GM23338 (cell line): Measurements from ENCODE around the gene DCAF5. TPM values are rescaled to one million over a fixed set of nuclear protein-coding genes. Genes with fewer than 3 reads are reported as not detected.

Source experiments
- ATAC-seq: fragments of 200-7000 bp; cut with Tn5 transposase; 3 replicates; pipeline ENCODE4 v1.9.1; 2020
- DNase-seq: peaks from one replicate; pipeline ENCODE4 v3.0.0-alpha.2; 2015; ENCODE audit warnings: low spot score
- H2AFZ ChIP-seq: fragments of 200-600 bp; sonication (generic); 2 replicates; pipeline ENCODE4 v1.8.0; 2016; ENCODE audit warnings: antibody characterized with exemption, mild to moderate bottlenecking, moderate library complexity
- H3F3A ChIP-seq: fragments of 200-600 bp; sonication (generic); replicated peaks from 2 replicates; pipeline ENCODE4 v1.8.0; 2017; ENCODE audit warnings: antibody characterized with exemption, mixed run types, low read depth
- H3K27ac ChIP-seq: fragments of 200-600 bp; sonication (generic); 2 replicates; pipeline ENCODE4 v1.6.1; 2016; ENCODE audit warnings: low read depth
- H3K27me3 ChIP-seq: fragments of 200-600 bp; sonication (generic); 2 replicates; pipeline ENCODE4 v1.8.0; 2016; ENCODE audit warnings: mild to moderate bottlenecking, mixed run types, moderate library complexity; ENCODE audit not compliant: insufficient read depth
- H3K36me3 ChIP-seq: fragments of 200-600 bp; sonication (generic); 2 replicates; pipeline ENCODE4 v1.8.0; 2016; ENCODE audit warnings: mild to moderate bottlenecking; ENCODE audit not compliant: insufficient read depth
- H3K4me1 ChIP-seq: fragments of 200-600 bp; sonication (generic); 2 replicates; pipeline ENCODE4 v1.8.0; 2016; ENCODE audit warnings: mild to moderate bottlenecking, moderate library complexity; ENCODE audit not compliant: insufficient read depth
- H3K4me2 ChIP-seq: fragments of 200-600 bp; sonication (generic); 2 replicates; pipeline ENCODE4 v1.7.1; 2017; ENCODE audit warnings: mixed run types
- H3K4me3 ChIP-seq: fragments of 200-600 bp; sonication (generic); 2 replicates; pipeline ENCODE4 v1.6.1; 2016; ENCODE audit warnings: mixed run types
- H3K79me2 ChIP-seq: fragments of 200-600 bp; sonication (generic); replicated peaks from 2 replicates; pipeline ENCODE4 v1.8.0; 2017; ENCODE audit warnings: mild to moderate bottlenecking; ENCODE audit not compliant: insufficient read depth
- H3K9me2 ChIP-seq: fragments of 200-600 bp; sonication (generic); 2 replicates; pipeline ENCODE4 v1.8.0; 2017; ENCODE audit not compliant: insufficient read depth
- H4K20me1 ChIP-seq: fragments of 200-600 bp; sonication (generic); replicated peaks from 2 replicates; pipeline ENCODE4 v1.8.0; 2017; ENCODE audit warnings: mild to moderate bottlenecking; ENCODE audit not compliant: insufficient read depth
- H3K27ac Mint-ChIP-seq: 2 replicates; pipeline ENCODE4 v1.8.0; 2020; ENCODE audit warnings: inconsistent platforms, mild to moderate bottlenecking, moderate library complexity, mixed read lengths
- H3K27me3 Mint-ChIP-seq: 3 replicates; pipeline ENCODE4 v1.8.0; 2022; ENCODE audit warnings: low read depth, mild to moderate bottlenecking, moderate library complexity, mixed read lengths, inconsistent platforms; ENCODE audit not compliant: insufficient read depth, poor library complexity
- H3K36me3 Mint-ChIP-seq: 3 replicates; pipeline ENCODE4 v1.8.0; 2021; ENCODE audit warnings: low read depth, mild to moderate bottlenecking, inconsistent platforms, moderate library complexity, mixed read lengths
- H3K4me1 Mint-ChIP-seq: 3 replicates; pipeline ENCODE4 v1.8.0; 2020; ENCODE audit warnings: mild to moderate bottlenecking, inconsistent platforms, mixed read lengths
- H3K4me3 Mint-ChIP-seq: 3 replicates; pipeline ENCODE4 v1.8.0; 2021; ENCODE audit warnings: moderate library complexity, mild to moderate bottlenecking, inconsistent platforms, mixed read lengths
- H3K9me3 Mint-ChIP-seq: 3 replicates; pipeline ENCODE4 v1.8.0; 2020; ENCODE audit warnings: moderate library complexity, mild to moderate bottlenecking, inconsistent platforms, mixed read lengths
- CREB1 ChIP-seq: fragments of 250-450 bp; sonication (Bioruptor Pico); IDR thresholded peaks from 2 replicates; pipeline ENCODE4 v1.5.0; 2020; ENCODE audit warnings: low read depth, mild to moderate bottlenecking, moderate library complexity
- EZH2 ChIP-seq: fragments of 200-600 bp; sonication (generic); IDR thresholded peaks from one replicate; pipeline ENCODE4 v1.8.0; 2017; ENCODE audit warnings: antibody characterized with exemption, mild to moderate bottlenecking, low read depth; ENCODE audit not compliant: unreplicated experiment
- POLR2AphosphoS5 ChIP-seq: IDR thresholded peaks from 2 replicates; pipeline ENCODE4 v1.6.1; 2016; ENCODE audit warnings: antibody characterized with exemption, low read depth
- polyA plus RNA-seq: library from polyadenylated mRNA; unstranded; fragments of >200 nt; fragmentation: Nextera tagmentation; extraction: Ambion mirVana; gene quantifications from 2 replicates; pipeline ENCODE4 v1.2.1, GENCODE V29; 2016
- total RNA-seq: library from RNA; depleted of rRNA; stranded (reverse); fragments of >200 nt; shearing (Covaris generic); gene quantifications from 2 replicates; pipeline ENCODE4 v1.2.3, GENCODE V29; 2014
- TF ChIP-seq, protein P1 (sequence below): fragments of 250-450 bp; sonication (Bioruptor Pico); IDR thresholded peaks from 2 replicates; pipeline ENCODE4 v1.5.0; 2020; ENCODE audit warnings: mild to moderate bottlenecking, moderate library complexity

Gene DCAF5
- total and polyA plus RNA-seq, 2 experiments from 2014 or later, result 14.0 to 15.2 TPM

DNA sequence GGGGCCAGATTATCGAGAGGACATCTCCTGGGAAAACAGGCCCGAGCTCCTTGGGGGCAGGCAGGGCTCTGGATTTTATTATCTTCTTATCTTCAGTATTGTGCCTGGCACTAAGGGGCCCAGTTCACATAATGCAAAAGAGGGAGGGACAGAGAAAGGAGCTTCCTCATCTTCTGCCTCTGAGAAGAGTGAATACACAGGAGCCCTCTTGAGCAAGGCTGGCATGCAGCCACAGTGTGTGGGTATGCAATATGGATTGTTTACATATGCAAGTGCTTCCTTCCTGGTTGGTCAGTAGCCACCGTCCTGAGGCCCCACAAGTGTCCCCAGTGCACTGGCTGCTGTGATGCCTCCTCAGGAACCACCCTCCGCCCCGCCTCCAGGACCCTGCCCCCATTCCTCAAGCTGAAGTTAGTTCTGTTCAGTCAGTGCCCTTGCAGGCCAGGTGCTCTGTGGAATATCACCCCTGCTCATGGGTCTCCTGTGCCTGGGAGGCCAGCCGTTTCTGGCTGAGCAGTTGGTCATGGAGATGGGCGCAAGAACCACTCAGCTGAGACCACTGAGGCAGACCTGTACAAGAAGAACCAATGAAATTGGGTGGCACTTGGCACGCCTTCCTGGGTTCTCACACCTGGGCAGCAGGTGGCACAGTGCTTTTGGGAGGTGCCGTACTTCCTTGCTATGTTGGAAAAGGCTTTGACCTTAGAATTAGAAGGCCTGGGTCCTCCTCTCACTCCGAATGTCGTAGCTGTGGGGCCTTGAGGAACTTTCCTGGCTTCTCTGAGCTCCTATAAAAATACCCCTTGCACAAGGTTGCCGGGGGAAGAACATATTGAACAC lies 138.8 kb downstream of the DCAF5 start (continued):
- TF ChIP-seq CREB1 (CRISPR knock-in tag), result no peak
- TF ChIP-seq, protein P1, sequence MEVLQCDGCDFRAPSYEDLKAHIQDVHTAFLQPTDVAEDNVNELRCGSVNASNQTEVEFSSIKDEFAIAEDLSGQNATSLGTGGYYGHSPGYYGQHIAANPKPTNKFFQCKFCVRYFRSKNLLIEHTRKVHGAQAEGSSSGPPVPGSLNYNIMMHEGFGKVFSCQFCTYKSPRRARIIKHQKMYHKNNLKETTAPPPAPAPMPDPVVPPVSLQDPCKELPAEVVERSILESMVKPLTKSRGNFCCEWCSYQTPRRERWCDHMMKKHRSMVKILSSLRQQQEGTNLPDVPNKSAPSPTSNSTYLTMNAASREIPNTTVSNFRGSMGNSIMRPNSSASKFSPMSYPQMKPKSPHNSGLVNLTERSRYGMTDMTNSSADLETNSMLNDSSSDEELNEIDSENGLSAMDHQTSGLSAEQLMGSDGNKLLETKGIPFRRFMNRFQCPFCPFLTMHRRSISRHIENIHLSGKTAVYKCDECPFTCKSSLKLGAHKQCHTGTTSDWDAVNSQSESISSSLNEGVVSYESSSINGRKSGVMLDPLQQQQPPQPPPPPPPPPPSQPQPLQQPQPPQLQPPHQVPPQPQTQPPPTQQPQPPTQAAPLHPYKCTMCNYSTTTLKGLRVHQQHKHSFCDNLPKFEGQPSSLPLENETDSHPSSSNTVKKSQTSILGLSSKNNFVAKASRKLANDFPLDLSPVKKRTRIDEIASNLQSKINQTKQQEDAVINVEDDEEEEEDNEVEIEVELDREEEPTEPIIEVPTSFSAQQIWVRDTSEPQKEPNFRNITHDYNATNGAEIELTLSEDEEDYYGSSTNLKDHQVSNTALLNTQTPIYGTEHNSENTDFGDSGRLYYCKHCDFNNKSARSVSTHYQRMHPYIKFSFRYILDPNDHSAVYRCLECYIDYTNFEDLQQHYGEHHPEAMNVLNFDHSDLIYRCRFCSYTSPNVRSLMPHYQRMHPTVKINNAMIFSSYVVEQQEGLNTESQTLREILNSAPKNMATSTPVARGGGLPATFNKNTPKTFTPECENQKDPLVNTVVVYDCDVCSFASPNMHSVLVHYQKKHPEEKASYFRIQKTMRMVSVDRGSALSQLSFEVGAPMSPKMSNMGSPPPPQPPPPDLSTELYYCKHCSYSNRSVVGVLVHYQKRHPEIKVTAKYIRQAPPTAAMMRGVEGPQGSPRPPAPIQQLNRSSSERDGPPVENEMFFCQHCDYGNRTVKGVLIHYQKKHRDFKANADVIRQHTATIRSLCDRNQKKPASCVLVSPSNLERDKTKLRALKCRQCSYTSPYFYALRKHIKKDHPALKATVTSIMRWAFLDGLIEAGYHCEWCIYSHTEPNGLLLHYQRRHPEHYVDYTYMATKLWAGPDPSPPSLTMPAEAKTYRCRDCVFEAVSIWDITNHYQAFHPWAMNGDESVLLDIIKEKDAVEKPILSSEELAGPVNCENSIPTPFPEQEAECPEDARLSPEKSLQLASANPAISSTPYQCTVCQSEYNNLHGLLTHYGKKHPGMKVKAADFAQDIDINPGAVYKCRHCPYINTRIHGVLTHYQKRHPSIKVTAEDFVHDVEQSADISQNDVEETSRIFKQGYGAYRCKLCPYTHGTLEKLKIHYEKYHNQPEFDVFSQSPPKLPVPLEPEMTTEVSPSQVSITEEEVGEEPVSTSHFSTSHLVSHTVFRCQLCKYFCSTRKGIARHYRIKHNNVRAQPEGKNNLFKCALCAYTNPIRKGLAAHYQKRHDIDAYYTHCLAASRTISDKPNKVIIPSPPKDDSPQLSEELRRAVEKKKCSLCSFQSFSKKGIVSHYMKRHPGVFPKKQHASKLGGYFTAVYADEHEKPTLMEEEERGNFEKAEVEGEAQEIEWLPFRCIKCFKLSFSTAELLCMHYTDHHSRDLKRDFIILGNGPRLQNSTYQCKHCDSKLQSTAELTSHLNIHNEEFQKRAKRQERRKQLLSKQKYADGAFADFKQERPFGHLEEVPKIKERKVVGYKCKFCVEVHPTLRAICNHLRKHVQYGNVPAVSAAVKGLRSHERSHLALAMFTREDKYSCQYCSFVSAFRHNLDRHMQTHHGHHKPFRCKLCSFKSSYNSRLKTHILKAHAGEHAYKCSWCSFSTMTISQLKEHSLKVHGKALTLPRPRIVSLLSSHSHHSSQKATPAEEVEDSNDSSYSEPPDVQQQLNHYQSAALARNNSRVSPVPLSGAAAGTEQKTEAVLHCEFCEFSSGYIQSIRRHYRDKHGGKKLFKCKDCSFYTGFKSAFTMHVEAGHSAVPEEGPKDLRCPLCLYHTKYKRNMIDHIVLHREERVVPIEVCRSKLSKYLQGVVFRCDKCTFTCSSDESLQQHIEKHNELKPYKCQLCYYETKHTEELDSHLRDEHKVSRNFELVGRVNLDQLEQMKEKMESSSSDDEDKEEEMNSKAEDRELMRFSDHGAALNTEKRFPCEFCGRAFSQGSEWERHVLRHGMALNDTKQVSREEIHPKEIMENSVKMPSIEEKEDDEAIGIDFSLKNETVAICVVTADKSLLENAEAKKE (CRISPR knock-in tag), result no peak; the same call in 1 of the 2 replicates
- TF ChIP-seq POLR2AphosphoS5, result no peak

DNA sequence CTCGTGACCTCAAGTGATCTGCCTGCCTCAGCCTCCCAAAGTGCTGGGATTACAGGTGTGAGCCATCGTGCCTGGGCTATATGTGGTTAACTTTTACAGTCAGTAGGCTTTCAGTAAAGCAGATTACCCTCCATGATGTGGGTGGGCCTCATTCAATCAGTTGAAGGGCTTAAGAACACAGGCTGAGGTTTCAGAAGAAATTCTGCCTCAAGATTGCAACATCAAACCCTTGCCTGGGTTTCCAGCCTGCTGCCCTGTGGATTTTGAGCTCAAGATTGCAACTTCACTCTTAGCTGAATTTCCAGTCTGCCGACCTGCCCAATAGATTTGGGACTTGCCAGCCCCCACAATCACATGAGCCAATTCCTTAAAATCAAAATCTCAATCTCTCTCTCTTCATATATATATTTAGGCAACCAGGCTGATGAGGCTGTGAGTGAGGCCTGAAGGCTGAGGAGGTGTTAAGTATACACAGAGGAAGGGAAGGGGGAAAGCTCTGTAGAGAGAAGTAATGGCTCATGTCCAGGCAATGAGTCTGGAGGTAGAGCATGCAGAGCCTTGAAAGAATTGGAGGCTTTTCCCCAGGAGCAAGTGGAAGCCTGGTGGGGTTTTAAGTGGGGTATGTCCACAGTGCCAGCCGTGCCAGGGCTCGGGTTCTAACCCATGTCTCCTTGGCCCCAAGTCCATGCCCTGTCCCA lies 140.5 kb downstream of the DCAF5 start:
- Histone ChIP-seq H3K36me3 (no peaks in the 10 kb centered on the region), H3K4me1 (peaks cover 24% of the 10 kb centered on the region), H3K4me3 (no peak overlapping the region), H4K20me1 (no peaks in the 10 kb centered on the region), H2AFZ (no peak overlapping the region), H3K27me3 (no peaks in the 10 kb centered on the region), H3K9me2 (no peaks in the 10 kb centered on the region), H3K4me2 (no peak overlapping the region), H3K27ac (no peak overlapping the region), H3F3A (0 out of 2 replicates have a peak, but pooled peaks cover 4% of the 10 kb centered on the region), H3K79me2 (no peaks in the 10 kb centered on the region)
- no peaks in the 10 kb centered on the region for H3K9me3 Mint-ChIP-seq
- no peaks in the 10 kb centered on the region for H3K36me3 Mint-ChIP-seq
- ATAC-seq, result no peak
- no peak overlapping the region for H3K27ac Mint-ChIP-seq
- peaks cover 25% of the 10 kb centered on the region for H3K4me1 Mint-ChIP-seq
- no peak for DNase-seq
- H3K4me3 Mint-ChIP-seq, result no peak overlapping the region
- peaks cover 7% of the 10 kb centered on the region for H3K27me3 Mint-ChIP-seq
- TF ChIP-seq, protein P1 (CRISPR knock-in tag), result no peak
- no peak for TF ChIP-seq EZH2
